ENCODE data around the gene CCDC198. TPM values are rescaled to one million over a fixed set of nuclear protein-coding genes. Genes with fewer than 3 reads are reported as not detected.

CCDC198 gene
- total RNA-seq, 1 donor from 2014 or later, result 5.8 TPM

DNA sequence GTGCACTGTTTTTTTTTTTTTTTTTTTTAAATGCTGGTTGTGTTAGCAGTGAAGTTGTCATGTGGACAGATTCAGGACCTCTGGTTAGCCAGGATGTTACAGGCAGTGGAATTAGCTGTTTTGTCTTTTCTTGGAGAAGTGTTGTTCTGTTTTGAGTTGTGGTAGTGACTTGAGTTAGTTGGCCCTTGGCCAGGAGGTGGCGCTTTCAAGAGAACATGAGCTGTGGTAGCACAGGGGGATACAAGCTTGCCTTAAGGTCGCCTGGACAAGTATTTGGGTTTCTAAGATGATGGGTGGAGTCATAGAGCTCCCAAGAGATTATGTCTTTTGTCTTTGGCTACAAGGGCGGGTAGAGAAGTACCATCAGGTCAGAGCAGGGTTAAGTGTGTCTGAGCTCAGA is 33.3 kb upstream of the CCDC198 start:
- H3K4me3 ChIP-seq (ENCODE audit: insufficient read depth, low read depth, low read length), result no peak overlapping the region
- Mint-ChIP-seq H3K9me3 (ENCODE audit: unreplicated experiment) (peaks cover 5% of the 10 kb centered on the region), H3K4me3 (ENCODE audit: unreplicated experiment) (no peak overlapping the region), H3K4me1 (ENCODE audit: low read depth, unreplicated experiment) (no peaks in the 10 kb centered on the region), H3K36me3 (ENCODE audit: low read depth, unreplicated experiment) (no peaks in the 10 kb centered on the region), H3K27me3 (ENCODE audit: low read depth, unreplicated experiment) (peaks cover 7% of the 10 kb centered on the region), H3K27ac (ENCODE audit: unreplicated experiment) (no peak overlapping the region)
- H3K9me3 ChIP-seq (ENCODE audit: insufficient read depth, low read depth, low read length), result no peaks in the 10 kb centered on the region
- H4K20me1 ChIP-seq (ENCODE audit: insufficient read depth, low read length), result no peaks in the 10 kb centered on the region
- no peaks in the 10 kb centered on the region for H3K27me3 ChIP-seq (ENCODE audit: insufficient read depth, low read length)
- H3K4me1 ChIP-seq (ENCODE audit: insufficient read depth, low read length), result no peaks in the 10 kb centered on the region
- TF ChIP-seq, protein P1, sequence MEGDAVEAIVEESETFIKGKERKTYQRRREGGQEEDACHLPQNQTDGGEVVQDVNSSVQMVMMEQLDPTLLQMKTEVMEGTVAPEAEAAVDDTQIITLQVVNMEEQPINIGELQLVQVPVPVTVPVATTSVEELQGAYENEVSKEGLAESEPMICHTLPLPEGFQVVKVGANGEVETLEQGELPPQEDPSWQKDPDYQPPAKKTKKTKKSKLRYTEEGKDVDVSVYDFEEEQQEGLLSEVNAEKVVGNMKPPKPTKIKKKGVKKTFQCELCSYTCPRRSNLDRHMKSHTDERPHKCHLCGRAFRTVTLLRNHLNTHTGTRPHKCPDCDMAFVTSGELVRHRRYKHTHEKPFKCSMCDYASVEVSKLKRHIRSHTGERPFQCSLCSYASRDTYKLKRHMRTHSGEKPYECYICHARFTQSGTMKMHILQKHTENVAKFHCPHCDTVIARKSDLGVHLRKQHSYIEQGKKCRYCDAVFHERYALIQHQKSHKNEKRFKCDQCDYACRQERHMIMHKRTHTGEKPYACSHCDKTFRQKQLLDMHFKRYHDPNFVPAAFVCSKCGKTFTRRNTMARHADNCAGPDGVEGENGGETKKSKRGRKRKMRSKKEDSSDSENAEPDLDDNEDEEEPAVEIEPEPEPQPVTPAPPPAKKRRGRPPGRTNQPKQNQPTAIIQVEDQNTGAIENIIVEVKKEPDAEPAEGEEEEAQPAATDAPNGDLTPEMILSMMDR (IDR thresholded peaks at IDR 0.05; ENCODE audit: insufficient read depth, low read depth, low read length), result no peak
- TF ChIP-seq EZH2 (IDR thresholded peaks at IDR 0.05; ENCODE audit: insufficient read depth, low read length), result no peak
- H3K27ac ChIP-seq (ENCODE audit: low read depth, low read length), result no peak overlapping the region
- no peak for DNase-seq (ENCODE audit: low read depth)
- H3K4me2 ChIP-seq (ENCODE audit: low read length), result no peak overlapping the region
- no peak for FAIRE-seq
- H3K9ac ChIP-seq (ENCODE audit: low read length), result no peak overlapping the region
- H3K79me2 ChIP-seq (ENCODE audit: insufficient read depth, low read length), result no peaks in the 10 kb centered on the region
- no peak overlapping the region for H2AFZ ChIP-seq (ENCODE audit: low read depth, low read length)
- no peaks in the 10 kb centered on the region for H3K36me3 ChIP-seq (ENCODE audit: insufficient read depth, low read length)

DNA sequence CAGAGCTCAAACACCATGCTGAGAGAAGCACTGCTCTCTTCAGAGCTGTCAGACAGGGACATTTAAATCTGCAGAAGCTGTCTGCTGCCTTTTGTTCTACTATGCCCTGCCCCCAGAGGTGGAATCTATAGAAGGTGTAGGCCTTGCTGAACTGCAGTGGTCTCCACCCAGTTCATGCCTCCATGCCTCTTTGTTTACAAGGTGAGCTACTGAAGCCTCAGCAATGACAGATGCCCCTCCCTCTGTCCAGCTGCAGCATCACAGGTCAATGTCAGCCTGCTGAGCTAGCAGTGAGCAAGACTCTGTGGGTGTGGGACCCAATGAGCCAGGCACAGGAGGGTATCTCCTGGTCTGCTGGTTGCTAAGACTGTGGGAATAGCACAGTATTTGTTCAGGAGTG is 25.4 kb upstream of the CCDC198 start:
- peaks cover 11% of the 10 kb centered on the region for H3K9me3 Mint-ChIP-seq (ENCODE audit: unreplicated experiment)

DNA sequence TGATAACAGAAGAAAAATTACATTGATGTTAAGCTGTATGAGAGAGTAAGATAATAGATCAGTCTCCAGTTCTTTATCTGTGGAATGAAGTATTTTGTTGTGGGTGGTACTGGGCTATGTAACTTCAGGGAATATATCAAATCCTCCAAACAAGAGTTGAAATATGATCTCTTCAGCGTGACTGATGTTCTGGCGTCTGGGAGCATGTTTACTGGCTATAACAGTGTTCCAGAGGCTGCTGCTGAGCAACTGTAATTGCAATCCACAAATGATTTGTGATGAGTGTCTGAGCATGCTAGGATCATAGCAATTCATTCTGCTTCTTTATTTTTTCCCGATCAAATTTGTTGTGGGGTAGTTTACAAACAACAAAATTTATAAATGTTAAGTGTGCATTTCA is 18.6 kb upstream of the CCDC198 start:
- no peak overlapping the region for H3K4me3 Mint-ChIP-seq (ENCODE audit: unreplicated experiment)
- H3K4me3 ChIP-seq (ENCODE audit: insufficient read depth, low read depth, low read length), result no peak overlapping the region
- peaks cover 3% of the 10 kb centered on the region for H3K4me1 Mint-ChIP-seq (ENCODE audit: low read depth, unreplicated experiment)
- DNase-seq (ENCODE audit: low read depth) (no peak), FAIRE-seq (no peak)
- no peaks in the 10 kb centered on the region for H3K9me3 ChIP-seq (ENCODE audit: insufficient read depth, low read depth, low read length)
- H3K9ac ChIP-seq (ENCODE audit: low read length), result no peak overlapping the region
- no peak overlapping the region for H3K4me2 ChIP-seq (ENCODE audit: low read length)
- H3K36me3 ChIP-seq (ENCODE audit: insufficient read depth, low read length), result no peaks in the 10 kb centered on the region
- H3K27ac Mint-ChIP-seq (ENCODE audit: unreplicated experiment), result no peak overlapping the region
- TF ChIP-seq, protein P1 (IDR thresholded peaks at IDR 0.05; ENCODE audit: insufficient read depth, low read depth, low read length), result no peak
- TF ChIP-seq EZH2 (IDR thresholded peaks at IDR 0.05; ENCODE audit: insufficient read depth, low read length), result no peak
- no peaks in the 10 kb centered on the region for H3K79me2 ChIP-seq (ENCODE audit: insufficient read depth, low read length)
- H3K27ac ChIP-seq (ENCODE audit: low read depth, low read length), result no peak overlapping the region
- H3K27me3 Mint-ChIP-seq (ENCODE audit: low read depth, unreplicated experiment), result no peaks in the 10 kb centered on the region
- peaks cover 2% of the 10 kb centered on the region for H3K9me3 Mint-ChIP-seq (ENCODE audit: unreplicated experiment)
- no peaks in the 10 kb centered on the region for H4K20me1 ChIP-seq (ENCODE audit: insufficient read depth, low read length)
- H3K4me1 ChIP-seq (ENCODE audit: insufficient read depth, low read length), result no peaks in the 10 kb centered on the region
- no peak overlapping the region for H2AFZ ChIP-seq (ENCODE audit: low read depth, low read length)
- H3K27me3 ChIP-seq (ENCODE audit: insufficient read depth, low read length), result no peaks in the 10 kb centered on the region
- no peaks in the 10 kb centered on the region for H3K36me3 Mint-ChIP-seq (ENCODE audit: low read depth, unreplicated experiment)

More for the DNA sequence above, 25.4 kb upstream of the CCDC198 start:
- no peaks in the 10 kb centered on the region for H3K36me3 Mint-ChIP-seq (ENCODE audit: low read depth, unreplicated experiment)
- H3K4me3 ChIP-seq (ENCODE audit: insufficient read depth, low read depth, low read length), result no peak overlapping the region
- H3K9ac ChIP-seq (ENCODE audit: low read length), result no peak overlapping the region
- FAIRE-seq, result no peak
- no peaks in the 10 kb centered on the region for H3K27me3 Mint-ChIP-seq (ENCODE audit: low read depth, unreplicated experiment)
- H3K9me3 ChIP-seq (ENCODE audit: insufficient read depth, low read depth, low read length), result no peaks in the 10 kb centered on the region
- H3K4me1 Mint-ChIP-seq (ENCODE audit: low read depth, unreplicated experiment), result no peaks in the 10 kb centered on the region
- H3K4me2 ChIP-seq (ENCODE audit: low read length), result no peak overlapping the region
- H2AFZ ChIP-seq (ENCODE audit: low read depth, low read length), result no peak overlapping the region
- H3K27me3 ChIP-seq (ENCODE audit: insufficient read depth, low read length), result no peaks in the 10 kb centered on the region
- H3K4me1 ChIP-seq (ENCODE audit: insufficient read depth, low read length), result no peaks in the 10 kb centered on the region
- H3K27ac ChIP-seq (ENCODE audit: low read depth, low read length), result no peak overlapping the region
- no peaks in the 10 kb centered on the region for H3K36me3 ChIP-seq (ENCODE audit: insufficient read depth, low read length)
- DNase-seq (ENCODE audit: low read depth), result no peak
- no peaks in the 10 kb centered on the region for H3K79me2 ChIP-seq (ENCODE audit: insufficient read depth, low read length)
- H3K4me3 Mint-ChIP-seq (ENCODE audit: unreplicated experiment), result no peak overlapping the region
- TF ChIP-seq, protein P1 (IDR thresholded peaks at IDR 0.05; ENCODE audit: insufficient read depth, low read depth, low read length), result no peak
- no peak for TF ChIP-seq EZH2 (IDR thresholded peaks at IDR 0.05; ENCODE audit: insufficient read depth, low read length)
- H3K27ac Mint-ChIP-seq (ENCODE audit: unreplicated experiment), result no peak overlapping the region
- no peaks in the 10 kb centered on the region for H4K20me1 ChIP-seq (ENCODE audit: insufficient read depth, low read length)

All from astrocyte (in vitro differentiated cells and primary cell).